GM19468 (cell line): Measurements from ENCODE around the gene CD200R1.

ENCODE experiments used
- ATAC-seq: cut with Tn5 transposase; IDR thresholded peaks from one replicate; pipeline ENCODE4 v1.9.1; 2021; ENCODE audit warnings: mild to moderate bottlenecking, moderate library complexity, moderate number of reproducible peaks; ENCODE audit not compliant: unreplicated experiment; ENCODE audit errors: extremely low read depth

CD200R1 gene

GRCh38 chr3:112894258-112894657, 80.6 kb downstream of the CD200R1 start:
- ATAC-seq: no peak

DNA sequence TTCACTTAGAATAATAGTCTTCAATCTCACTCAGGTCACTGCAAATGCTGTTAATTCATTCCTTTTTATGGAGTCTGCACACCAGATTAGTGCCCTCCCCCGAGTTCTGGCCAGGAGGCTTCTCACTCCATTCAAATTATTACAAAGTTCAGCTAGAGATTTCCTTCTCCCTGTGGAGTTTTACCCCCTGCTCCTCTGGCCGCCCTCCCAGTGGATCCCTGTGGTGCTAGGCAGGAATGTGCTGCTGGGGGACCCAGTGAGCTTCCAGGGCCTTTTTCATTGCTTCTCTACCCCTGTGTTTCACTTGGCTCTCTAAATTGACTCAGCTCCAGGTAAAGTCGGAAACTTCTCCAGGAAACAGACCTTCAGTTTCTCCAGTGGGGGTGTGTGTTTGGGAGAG, 85.5 kb downstream of the CD200R1 start:
- ATAC-seq: no peak

GRCh38 chr3:112888381-112889085, 86.4 kb downstream of the CD200R1 start:
- ATAC-seq: no peak

- ATAC-seq: no peak
These were observed 90.1 kb downstream of the CD200R1 start for GRCh38 chr3:112884678-112885290.

DNA sequence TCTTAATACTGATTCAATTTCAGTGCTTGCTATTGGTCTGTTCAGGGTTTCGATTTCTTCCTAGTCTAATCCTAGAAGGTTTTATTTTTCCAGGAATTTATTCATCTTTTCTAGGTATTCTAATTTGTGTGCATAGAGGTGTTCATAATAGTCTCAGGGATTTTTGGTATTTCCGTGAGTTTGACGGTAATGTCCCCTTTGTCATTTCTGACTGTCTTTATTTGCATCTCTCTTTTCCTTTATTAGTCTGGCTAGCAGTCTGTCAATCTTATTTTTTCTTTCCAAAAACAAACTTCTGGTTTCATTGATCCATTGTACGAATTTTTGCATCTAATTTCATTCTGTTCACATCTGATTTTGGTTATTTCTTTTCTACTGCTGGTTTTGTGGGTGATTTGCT, 93.0 kb downstream of the CD200R1 start:
- no peak for ATAC-seq

DNA sequence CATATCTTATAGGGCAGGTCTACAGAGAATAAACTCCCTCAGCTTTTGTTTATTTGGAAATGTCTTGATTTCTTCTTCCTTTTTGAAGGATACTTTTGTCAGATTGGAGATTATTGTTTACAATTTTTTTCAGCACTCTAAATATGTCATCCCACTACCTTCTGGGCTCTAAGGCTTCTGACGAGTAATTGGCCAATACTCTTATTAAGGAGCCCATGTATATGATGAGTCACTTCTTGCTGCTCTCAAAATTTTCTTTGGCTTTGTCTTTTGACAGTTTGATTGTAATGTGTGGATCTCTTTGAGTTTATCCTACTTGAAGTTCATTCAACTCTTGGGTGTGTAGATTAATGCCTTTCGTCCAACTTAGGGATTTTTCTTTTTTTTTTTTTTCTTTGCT, 99.3 kb downstream of the CD200R1 start:
- no peak for ATAC-seq

DNA sequence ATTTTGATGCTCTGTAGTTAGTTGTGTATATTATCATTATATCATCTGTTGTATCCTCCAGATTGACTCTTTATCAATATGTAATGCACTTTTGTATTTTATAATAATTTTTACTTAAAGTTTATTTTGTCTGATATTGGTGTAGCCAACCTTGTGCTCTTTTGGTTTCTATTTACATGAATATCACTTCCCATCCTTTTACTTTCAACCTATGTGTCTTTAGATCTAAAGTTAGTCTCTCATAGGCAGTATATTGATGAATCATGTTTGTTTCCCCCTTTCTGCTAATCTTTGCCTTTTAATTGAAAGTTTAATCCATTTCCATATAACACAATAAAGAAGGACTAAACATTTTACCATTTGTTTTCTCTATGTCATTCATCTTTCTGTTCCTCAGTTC, 100.2 kb downstream of the CD200R1 start:
- no peak for ATAC-seq

- no peak for ATAC-seq
These were observed 101.3 kb downstream of the CD200R1 start for GRCh38 chr3:112873632-112874031.

DNA sequence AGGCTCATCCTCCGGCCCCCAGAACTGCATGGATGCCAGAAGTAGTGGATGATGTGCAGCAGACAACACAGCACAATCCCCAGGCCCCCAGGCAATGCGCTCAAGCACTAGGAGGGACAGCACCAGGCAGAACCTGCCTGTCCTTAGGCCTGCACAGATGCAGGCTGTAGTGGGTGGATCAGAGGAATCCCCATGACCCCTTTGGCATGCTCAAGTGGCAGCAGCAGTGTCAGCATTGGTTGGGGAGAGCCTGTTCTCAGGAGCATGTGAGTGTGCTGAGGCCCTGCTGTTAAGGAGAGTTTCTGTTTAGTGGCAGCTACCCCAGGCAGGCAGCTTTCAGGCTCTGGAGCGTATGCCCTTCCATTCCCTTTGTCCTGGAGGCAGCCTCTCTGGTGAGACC, 103.2 kb downstream of the CD200R1 start:
- no peak for ATAC-seq
